SK-N-SH (cell line): Measurements from ENCODE around the gene KCNJ16. TPM values are rescaled to one million over a fixed set of nuclear protein-coding genes. Genes with fewer than 3 reads are reported as not detected.
A peak's percentile ranks its signal among the peaks of the same experiment; 100 is the strongest.

Source experiments
- CTCF ChIA-PET: fragments of 300-600, 350-600 bp; formaldehyde crosslinking; extraction: SDS; loops from one replicate; lab custom pipeline; 2021; lab: Yijun Ruan, JAX
- POLR2A ChIA-PET: fragments of 350-600 bp; sonication (Branson Sonifier 250); formaldehyde crosslinking; extraction: SDS; loops from one replicate; lab custom pipeline; 2020; ENCODE audit warnings: antibody characterized with exemption, inconsistent platforms; lab: Yijun Ruan, JAX
- DNase-seq: peaks from one replicate; pipeline ENCODE4 v3.0.0; 2012
- H2AFZ ChIP-seq: fragments of 200-600 bp; sonication (generic); 2 replicates; pipeline ENCODE4 v1.8.1; 2016; ENCODE audit warnings: antibody characterized with exemption, mild to moderate bottlenecking, low read depth
- H3F3A ChIP-seq: fragments of 200-600 bp; sonication (generic); replicated peaks from 2 replicates; pipeline ENCODE3; 2016; ENCODE audit warnings: antibody characterized with exemption, mild to moderate bottlenecking; ENCODE audit not compliant: insufficient read depth
- H3K27ac ChIP-seq, 2 experiments: fragments of 200-500 bp in 1 of 2; fragments of 200-600 bp in 1 of 2; sonication (Bioruptor generic) in 1 of 2; sonication (generic), shearing (Covaris generic) in 1 of 2; 2 replicates each; pipeline versions ENCODE4 v1.5.1 to v1.6.1; 2014 to 2016; ENCODE audit warnings: low read depth in 2 of 2, inconsistent platforms in 1 of 2, low read length in 1 of 2, mild to moderate bottlenecking in 1 of 2, mixed read lengths in 1 of 2
- H3K27me3 ChIP-seq: fragments of 200-600 bp; sonication (generic), shearing (Covaris generic); 2 replicates; pipeline ENCODE4 v1.6.1; 2016; ENCODE audit warnings: mixed run types; ENCODE audit not compliant: insufficient read depth
- H3K36me3 ChIP-seq, 2 experiments: fragments of 200-500 bp in 1 of 2; fragments of 200-600 bp in 1 of 2; sonication (Bioruptor generic) in 1 of 2; sonication (generic) in 1 of 2; replicated peaks in 1 of 2; 2 replicates each; pipeline versions ENCODE3 to v1.5.1; 2014 to 2016; ENCODE audit warnings: low read length in 1 of 2, mild to moderate bottlenecking in 1 of 2; ENCODE audit not compliant: insufficient read depth in 2 of 2, control insufficient read depth in 1 of 2
- H3K4me1 ChIP-seq, 2 experiments: fragments of 200-500 bp in 1 of 2; fragments of 200-600 bp in 1 of 2; sonication (Bioruptor generic) in 1 of 2; sonication (generic), shearing (Covaris generic) in 1 of 2; 2 replicates each; pipeline versions ENCODE4 v1.5.1 to v1.6.1; 2014 to 2016; ENCODE audit warnings: low read depth in 1 of 2, low read length in 1 of 2, mixed run types in 1 of 2; ENCODE audit not compliant: insufficient read depth in 2 of 2, control insufficient read depth in 1 of 2
- H3K4me2 ChIP-seq: fragments of 200-600 bp; sonication (generic), shearing (Covaris generic); 2 replicates; pipeline ENCODE4 v1.6.1; 2017; ENCODE audit warnings: mixed run types
- H3K4me3 ChIP-seq, 2 experiments: fragments of 200-500 bp in 1 of 2; fragments of 200-600 bp in 1 of 2; sonication (Bioruptor generic) in 1 of 2; sonication (generic), shearing (Covaris generic) in 1 of 2; 2 replicates each; pipeline versions ENCODE4 v1.5.1 to v1.8.1; 2014 to 2016; ENCODE audit warnings: low read depth in 2 of 2, inconsistent platforms in 1 of 2, low read length in 1 of 2, mild to moderate bottlenecking in 1 of 2, mixed read lengths in 1 of 2, moderate library complexity in 1 of 2
- H3K79me2 ChIP-seq: fragments of 200-600 bp; sonication (generic); 2 replicates; pipeline ENCODE4 v1.8.1; 2017; ENCODE audit warnings: mild to moderate bottlenecking; ENCODE audit not compliant: insufficient read depth
- H3K9ac ChIP-seq: fragments of 200-600 bp; sonication (generic); 2 replicates; pipeline ENCODE4 v1.6.1; 2017; ENCODE audit warnings: mixed run types
- H3K9me2 ChIP-seq: fragments of 200-600 bp; sonication (generic); 2 replicates; pipeline ENCODE4 v1.6.1; 2017; ENCODE audit warnings: mixed run types
- H3K9me3 ChIP-seq: fragments of 200-600 bp; sonication (generic); 2 replicates; pipeline ENCODE4 v1.6.1; 2017; ENCODE audit warnings: mixed run types, mild to moderate bottlenecking, moderate library complexity
- H4K20me1 ChIP-seq: fragments of 200-600 bp; sonication (generic); 2 replicates; pipeline ENCODE4 v1.6.1; 2017; ENCODE audit warnings: mild to moderate bottlenecking, mixed run types; ENCODE audit not compliant: insufficient read depth
- CHD2 ChIP-seq: fragments of 150-350 bp; IDR thresholded peaks from 2 replicates; pipeline ENCODE4 v1.6.1; 2018; ENCODE audit warnings: low read length; ENCODE audit not compliant: partially characterized antibody
- FOSL2 ChIP-seq: IDR thresholded peaks from 2 replicates; pipeline ENCODE4 v1.4.0; 2012; ENCODE audit warnings: low read depth, mild to moderate bottlenecking, moderate library complexity, borderline replicate concordance
- FOXJ3 ChIP-seq: sonication (generic); formaldehyde crosslinking; IDR thresholded peaks from 2 replicates; pipeline ENCODE4 v1.5.1; 2020; ENCODE audit warnings: mild to moderate bottlenecking, missing genetic modification reagents
- FOXM1 ChIP-seq: IDR thresholded peaks from 2 replicates; pipeline ENCODE4 v1.4.0; 2012; ENCODE audit warnings: low read depth, mild to moderate bottlenecking
- GABPA ChIP-seq: IDR thresholded peaks from 2 replicates; pipeline ENCODE4 v1.4.0; 2012; ENCODE audit warnings: low read depth, mild to moderate bottlenecking
- JUND ChIP-seq: IDR thresholded peaks from 2 replicates; pipeline ENCODE4 v1.4.0; 2012
- MEF2A ChIP-seq: IDR thresholded peaks from 2 replicates; pipeline ENCODE4 v1.4.0; 2012; ENCODE audit warnings: low read depth, borderline replicate concordance
- MXI1 ChIP-seq: IDR thresholded peaks from 2 replicates; pipeline ENCODE4 v1.6.1; 2012; ENCODE audit warnings: mild to moderate bottlenecking, low read depth, low read length, improper control_type of control experiment
- POLR2AphosphoS5 ChIP-seq: IDR thresholded peaks from 2 replicates; pipeline ENCODE4 v1.6.1; 2012; ENCODE audit warnings: low read depth, low read length
- RAD21 ChIP-seq: IDR thresholded peaks from 2 replicates; pipeline ENCODE4 v1.6.1; 2012; ENCODE audit warnings: mild to moderate bottlenecking, low read length
- RCOR1 ChIP-seq: fragments of 150-350 bp; IDR thresholded peaks from 2 replicates; pipeline ENCODE4 v1.6.1; 2017; ENCODE audit warnings: antibody characterized with exemption, low read length
- REST ChIP-seq: IDR thresholded peaks from 2 replicates; pipeline ENCODE4 v1.6.1; 2012; ENCODE audit warnings: mild to moderate bottlenecking, low read depth, low read length, moderate library complexity
- RFX5 ChIP-seq: IDR thresholded peaks from 2 replicates; pipeline ENCODE4 v1.6.1; 2012; ENCODE audit warnings: mild to moderate bottlenecking, improper control_type of control experiment, low read length
- RXRA ChIP-seq: IDR thresholded peaks from 2 replicates; pipeline ENCODE4 v1.4.0; 2012; ENCODE audit warnings: low read depth, mild to moderate bottlenecking, borderline replicate concordance
- SIN3A ChIP-seq: IDR thresholded peaks from 2 replicates; pipeline ENCODE4 v1.6.1; 2012; ENCODE audit warnings: low read depth, mild to moderate bottlenecking, low read length, moderate library complexity, borderline replicate concordance
- SMC3 ChIP-seq: IDR thresholded peaks from 2 replicates; pipeline ENCODE4 v1.6.1; 2012; ENCODE audit warnings: low read depth, low read length, improper control_type of control experiment
- TAF1 ChIP-seq: IDR thresholded peaks from 2 replicates; pipeline ENCODE4 v1.6.1; 2012; ENCODE audit warnings: low read depth, mild to moderate bottlenecking, low read length, moderate library complexity, borderline replicate concordance
- TCF12 ChIP-seq: IDR thresholded peaks from 2 replicates; pipeline ENCODE4 v1.4.0; 2012
- TEAD4 ChIP-seq: IDR thresholded peaks from 2 replicates; pipeline ENCODE4 v1.4.0; 2012; ENCODE audit warnings: mild to moderate bottlenecking, borderline replicate concordance; ENCODE audit not compliant: insufficient read depth
- USF1 ChIP-seq: IDR thresholded peaks from 2 replicates; pipeline ENCODE4 v1.4.0; 2012; ENCODE audit warnings: low read depth, borderline replicate concordance
- ZBTB33 ChIP-seq: IDR thresholded peaks from 2 replicates; pipeline ENCODE4 v1.4.0; 2012; ENCODE audit warnings: low read depth, borderline replicate concordance
- WGBS: methylation state at CpG from one replicate; pipeline ENCODE4 v1.1.6; 2017; ENCODE audit warnings: low lambda C conversion rate; 5-methylcytosine and 5-hydroxymethylcytosine counted together
- polyA plus RNA-seq, 3 experiments: library from polyadenylated mRNA; depleted of rRNA; stranded (reverse); fragments of >200 nt; gene quantifications; 2 replicates each; pipeline ENCODE4 v1.2.3, GENCODE V29; 2012

KCNJ16 gene
- polyA plus RNA-seq, 1 of the 3 experiments (the other 2 are of a cell fraction): not detected

GRCh38 chr17:70159980-70160379 is 85.0 kb downstream of the KCNJ16 start:
- no peak for TF ChIP-seq USF1
- no peak for TF ChIP-seq TCF12
- TF ChIP-seq FOSL2: peak; percentile 40; the same call in 1 of the 2 replicates
- no peak for TF ChIP-seq TAF1
- 0 out of 2 replicates have a peak, but pooled peaks have one; percentile 37 for TF ChIP-seq JUND
- TF ChIP-seq RAD21: no peak
- TF ChIP-seq, all 33 proteins: peak for 2
- Histone ChIP-seq H3K9me2 (no peaks in the 10 kb centered on the region), H3K79me2 (no peaks in the 10 kb centered on the region), H3K9me3 (no peaks in the 10 kb centered on the region), H3K4me1 (peaks cover 3 to 14% of the 10 kb centered on the region in 2 experiments; a peak in 3 of 4 replicates), H3K27me3 (no peaks in the 10 kb centered on the region), H3K36me3 (no peaks in the 10 kb centered on the region), H2AFZ (no peak overlapping the region), H3K27ac (no peak overlapping the region), H3F3A (no peaks in the 10 kb centered on the region), H4K20me1 (no peaks in the 10 kb centered on the region), H3K4me3 (no peak overlapping the region), H3K4me2 (peak overlapping the region; percentile 3; the same call in 1 of the 2 replicates), H3K9ac (no peak overlapping the region)
- no peak for DNase-seq
- ChIA-PET CTCF (interaction anchor here (0.9 to 5.1 kb wide), 4 partner anchors 8 to 551 kb away, joined by 3 to 32 read pairs (median 9); partner anchors contain the start of gene KCNJ2), POLR2A (no interaction called here)
- 36% methylated on average over 2 of the region's 2 CpGs for WGBS

GRCh38 chr17:70161519-70161918 is 86.5 kb downstream of the KCNJ16 start:
- Histone ChIP-seq H3K9ac (no peak overlapping the region), H3K27ac (no peak overlapping the region), H3K9me2 (no peaks in the 10 kb centered on the region), H3K27me3 (no peaks in the 10 kb centered on the region), H3K4me3 (no peak overlapping the region), H3K9me3 (no peaks in the 10 kb centered on the region), H3K4me2 (no peak overlapping the region), H2AFZ (no peak overlapping the region), H3F3A (no peaks in the 10 kb centered on the region), H3K4me1 (peaks cover 10 to 14% of the 10 kb centered on the region in 2 experiments; a peak in 3 of 4 replicates), H4K20me1 (no peaks in the 10 kb centered on the region), H3K79me2 (no peaks in the 10 kb centered on the region), H3K36me3 (no peaks in the 10 kb centered on the region)
- POLR2A ChIA-PET: no interaction called here
- DNase-seq: no peak
- 89% methylated on average over 1 of the region's 1 CpG for WGBS
- CTCF ChIA-PET: interaction anchor here (1.1 to 1.2 kb wide), 2 partner anchors 11 to 554 kb away, joined by 3 to 4 read pairs; no protein-coding TSS in a partner anchor
- no peak for TF ChIP-seq POLR2AphosphoS5
- no peak for TF ChIP-seq RCOR1
- no peak for TF ChIP-seq FOXM1
- no peak for TF ChIP-seq MXI1
- TF ChIP-seq MEF2A: no peak
- TF ChIP-seq ZBTB33: no peak
- no peak for TF ChIP-seq JUND
- no peak for TF ChIP-seq REST
- TF ChIP-seq SIN3A: no peak
- TF ChIP-seq TCF12: no peak
- TF ChIP-seq RFX5: no peak
- no peak for TF ChIP-seq FOXJ3 (CRISPR knock-in tag)
- no peak for TF ChIP-seq TAF1
- no peak for TF ChIP-seq RXRA
- no peak for TF ChIP-seq USF1
- no peak for TF ChIP-seq GABPA
- TF ChIP-seq CHD2: no peak
- TF ChIP-seq SMC3: no peak
- no peak for TF ChIP-seq TEAD4
